CD4-positive, alpha-beta T cell treated with Interleukin-12 subunit alpha and Interleukin-12 subunit beta, for 1 hour (primary cell): ENCODE results near the gene ASIC5.
"Not testable (repeated sequence)": the region's sequence is repeated elsewhere in the genome, so short reads cannot be mapped to it uniquely, and the experiment has no call there.

Experiments used
- DNase-seq: peaks from one replicate; pipeline ENCODE4 v3.0.0-alpha.2; 2020

Gene ASIC5

GRCh38 chr4:155799116-155799793, 66.8 kb downstream of the ASIC5 start:
- no peak for DNase-seq

GRCh38 chr4:155797581-155797980, 68.5 kb downstream of the ASIC5 start:
- not testable (repeated sequence) for DNase-seq

DNA sequence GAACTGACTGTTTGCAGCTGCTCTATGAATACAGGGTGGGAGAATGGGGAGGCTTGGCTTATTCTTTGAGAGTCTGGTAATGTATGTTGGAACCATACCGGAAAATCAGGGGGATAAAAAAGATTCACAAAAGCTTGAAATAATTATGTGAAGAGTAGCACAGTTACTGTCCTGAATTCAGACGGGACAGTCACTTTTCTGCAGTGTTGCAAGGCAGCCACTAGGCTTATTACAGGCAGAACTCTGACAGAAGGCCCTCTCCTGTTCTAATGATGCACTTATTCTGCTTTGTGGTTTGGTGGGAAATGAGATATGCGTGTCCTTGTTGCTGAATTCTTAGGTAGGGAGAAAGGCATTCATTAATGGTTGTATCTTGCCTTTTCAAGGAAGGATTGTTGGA, 70.1 kb downstream of the ASIC5 start:
- DNase-seq = no peak

- DNase-seq = no peak
Measured at GRCh38 chr4:155794589-155795236, 71.4 kb downstream of the ASIC5 start.

GRCh38 chr4:155789982-155790381, 76.1 kb downstream of the ASIC5 start:
- no peak for DNase-seq

GRCh38 chr4:155789391-155789790, 76.7 kb downstream of the ASIC5 start:
- no peak for DNase-seq

GRCh38 chr4:155787113-155787710, 78.9 kb downstream of the ASIC5 start:
- DNase-seq = peak; percentile 29

DNA sequence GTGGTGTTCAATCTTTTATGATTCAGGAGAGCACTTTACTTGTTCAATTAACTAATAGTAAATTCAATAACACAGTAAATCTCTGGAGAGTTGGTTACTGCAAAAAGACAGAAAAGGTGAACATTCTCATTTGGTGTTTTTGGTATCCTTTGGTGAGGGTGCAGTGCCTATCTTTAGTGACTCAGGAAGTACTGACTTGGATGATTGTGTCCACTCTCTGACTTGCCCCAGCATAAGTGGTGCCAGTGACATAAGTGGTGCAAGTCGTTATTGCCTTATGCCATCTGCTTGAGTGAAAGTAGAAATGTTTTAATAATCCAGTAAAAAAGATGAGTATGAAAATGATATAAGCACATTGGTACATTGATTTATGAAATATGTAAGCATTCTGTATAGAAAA, 80.2 kb downstream of the ASIC5 start:
- DNase-seq = no peak

DNA sequence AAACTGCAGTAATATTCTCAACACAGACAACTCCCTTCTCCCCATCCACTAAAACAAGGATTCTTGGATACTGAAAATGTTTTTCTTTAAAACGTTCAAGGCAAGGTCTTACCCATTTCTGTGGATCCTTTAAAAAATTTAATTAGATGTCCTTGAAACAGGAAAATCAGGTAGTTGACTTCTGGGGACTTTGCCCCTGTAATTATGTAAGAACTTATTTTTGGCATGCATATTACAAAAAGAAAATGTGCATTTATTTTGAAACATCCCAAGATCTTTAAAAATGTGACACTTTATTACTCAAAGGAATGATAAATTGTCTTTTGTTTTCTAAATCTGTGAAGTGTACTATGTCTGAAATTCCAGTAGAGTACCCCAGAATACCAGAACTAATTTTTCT, 81.4 kb downstream of the ASIC5 start:
- no peak for DNase-seq

DNA sequence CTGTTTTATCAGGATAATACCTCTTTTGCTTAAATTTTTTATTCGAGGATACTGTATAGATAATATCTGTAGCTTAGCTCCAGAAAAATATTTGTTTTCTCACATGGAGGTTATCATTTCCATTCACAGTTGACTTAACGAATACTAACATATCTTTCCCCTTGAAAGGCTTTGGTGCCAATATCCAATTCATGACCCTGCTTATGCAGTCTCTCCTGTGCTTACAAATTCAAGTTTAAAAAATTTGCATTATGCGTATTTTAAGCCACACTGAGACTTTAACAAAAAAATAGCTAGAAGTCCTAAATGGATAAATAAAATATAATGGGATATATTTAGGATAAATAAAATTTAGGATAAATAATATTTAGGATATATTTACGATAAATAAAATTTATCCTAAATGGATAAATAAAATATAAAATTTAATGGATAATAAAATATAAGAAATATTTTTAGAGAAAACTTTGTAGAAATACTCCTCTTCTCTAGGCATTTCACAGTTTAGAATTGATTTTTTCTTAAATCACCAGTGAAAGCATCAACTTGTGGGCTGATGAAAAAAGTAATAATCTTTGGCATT, 84.7 kb downstream of the ASIC5 start:
- no peak for DNase-seq

DNA sequence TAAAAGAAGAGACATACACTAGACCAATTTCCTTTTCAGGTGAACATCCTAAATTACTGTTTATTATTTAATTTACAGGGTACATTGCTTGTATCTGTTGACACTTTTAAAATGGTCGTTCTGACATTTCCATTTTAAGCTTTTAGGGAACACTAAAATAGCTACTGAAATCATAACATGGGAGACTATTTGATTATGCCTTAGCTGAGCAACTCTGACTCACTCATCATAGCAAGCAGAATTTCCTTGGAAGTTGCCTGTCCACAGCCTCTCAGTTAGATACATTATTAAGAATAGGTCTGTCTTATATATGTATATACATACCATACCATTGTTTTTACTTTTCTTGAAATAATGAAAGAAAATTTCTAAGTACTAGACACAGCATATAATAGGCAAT, 85.3 kb downstream of the ASIC5 start:
- DNase-seq = no peak
